Loucy (cell line): ENCODE measurements around the gene FRMD4A.

Experiments
- H2AFZ ChIP-seq: fragments of 200-600 bp; sonication (generic); 2 replicates; pipeline ENCODE4 v1.6.0; 2016; ENCODE audit warnings: antibody characterized with exemption, mild to moderate bottlenecking, low read length, moderate library complexity
- H3F3A ChIP-seq: fragments of 200-600 bp; 2 replicates; pipeline ENCODE4 v1.6.0; 2016; ENCODE audit warnings: antibody characterized with exemption, low read depth, mild to moderate bottlenecking
- H3K27me3 ChIP-seq: fragments of 200-600 bp; sonication (generic); 2 replicates; pipeline ENCODE4 v1.6.1; 2014; ENCODE audit warnings: low read length, mild to moderate bottlenecking; ENCODE audit not compliant: insufficient read depth, poor library complexity, severe bottlenecking
- H3K36me3 ChIP-seq: fragments of 200-600 bp; sonication (generic); 2 replicates; pipeline ENCODE4 v1.6.1; 2016; ENCODE audit warnings: low read length; ENCODE audit not compliant: insufficient read depth
- H3K4me1 ChIP-seq: fragments of 200-600 bp; sonication (generic); 2 replicates; pipeline ENCODE4 v1.5.1; 2014; ENCODE audit warnings: low read length, mild to moderate bottlenecking; ENCODE audit not compliant: insufficient read depth, poor library complexity, severe bottlenecking
- H3K4me2 ChIP-seq: fragments of 200-600 bp; sonication (generic); 2 replicates; pipeline ENCODE4 v1.6.0; 2014; ENCODE audit warnings: antibody characterized with exemption, low read length, low read depth, mild to moderate bottlenecking; ENCODE audit not compliant: poor library complexity, severe bottlenecking
- H3K4me3 ChIP-seq: fragments of 200-600 bp; sonication (generic); 2 replicates; pipeline ENCODE4 v1.5.1; 2014; ENCODE audit warnings: low read length, mild to moderate bottlenecking, mixed read lengths; ENCODE audit not compliant: poor library complexity, severe bottlenecking
- H3K79me2 ChIP-seq: fragments of 200-600 bp; sonication (generic); 2 replicates; pipeline ENCODE4 v1.6.1; 2014; ENCODE audit warnings: low read length; ENCODE audit not compliant: insufficient read depth
- H3K9ac ChIP-seq: fragments of 200-600 bp; sonication (generic); 2 replicates; pipeline ENCODE4 v1.6.0; 2014; ENCODE audit warnings: mild to moderate bottlenecking, low read depth, low read length, moderate library complexity; ENCODE audit not compliant: poor library complexity, severe bottlenecking
- H3K9me2 ChIP-seq: fragments of 200-600 bp; sonication (generic); replicated peaks from 2 replicates; pipeline ENCODE4 v1.6.1; 2016; ENCODE audit warnings: low read depth, low read length, mixed read lengths
- H3K9me3 ChIP-seq: fragments of 200-600 bp; sonication (generic); 2 replicates; pipeline ENCODE4 v1.6.1; 2014; ENCODE audit warnings: mild to moderate bottlenecking, antibody characterized with exemption, low read length, low read depth; ENCODE audit not compliant: insufficient read depth
- H4K20me1 ChIP-seq: fragments of 200-600 bp; sonication (generic); 2 replicates; pipeline ENCODE4 v1.6.0; 2014; ENCODE audit warnings: antibody characterized with exemption, low read length, mild to moderate bottlenecking; ENCODE audit not compliant: insufficient read depth, poor library complexity, severe bottlenecking
- CTCF ChIP-seq: fragments of 200-600 bp; sonication (generic); conservative IDR thresholded peaks from 2 replicates; pipeline ENCODE4 v1.5.1; 2014; ENCODE audit warnings: mild to moderate bottlenecking, antibody characterized with exemption, low read length
- EZH2phosphoT487 ChIP-seq: fragments of 200-600 bp; IDR thresholded peaks from 2 replicates; pipeline ENCODE4 v1.6.1; 2018; ENCODE audit warnings: antibody characterized with exemption, mild to moderate bottlenecking, moderate library complexity, borderline replicate concordance

The FRMD4A gene

GRCh38 chr10:13887761-13888160 is 443.0 kb downstream of the FRMD4A start:
- Histone ChIP-seq H3K36me3 (no peaks in the 10 kb centered on the region), H4K20me1 (no peaks in the 10 kb centered on the region), H3K79me2 (no peaks in the 10 kb centered on the region), H3K27me3 (no peaks in the 10 kb centered on the region), H2AFZ (no peak overlapping the region), H3K4me2 (no peak overlapping the region), H3K9me3 (no peaks in the 10 kb centered on the region), H3K4me1 (no peaks in the 10 kb centered on the region), H3K9me2 (no peaks in the 10 kb centered on the region), H3F3A (no peaks in the 10 kb centered on the region), H3K9ac (no peak overlapping the region), H3K4me3 (no peak overlapping the region)
- TF ChIP-seq EZH2phosphoT487 (no peak), CTCF (no peak)

- no peaks in the 10 kb centered on the region for H3K4me1 ChIP-seq
- H3K9ac ChIP-seq: no peak overlapping the region
- H2AFZ ChIP-seq: no peak overlapping the region
- H4K20me1 ChIP-seq: no peaks in the 10 kb centered on the region
- no peaks in the 10 kb centered on the region for H3K9me2 ChIP-seq
- H3K36me3 ChIP-seq: no peaks in the 10 kb centered on the region
- H3K79me2 ChIP-seq: no peaks in the 10 kb centered on the region
- H3K4me3 ChIP-seq: no peak overlapping the region
- no peaks in the 10 kb centered on the region for H3K9me3 ChIP-seq
- no peak for TF ChIP-seq EZH2phosphoT487
- TF ChIP-seq CTCF: no peak
- H3K27me3 ChIP-seq: no peaks in the 10 kb centered on the region
- H3F3A ChIP-seq: no peaks in the 10 kb centered on the region
- H3K4me2 ChIP-seq: no peak overlapping the region
Measured at GRCh38 chr10:13885238-13885990, 445.3 kb downstream of the FRMD4A start.

- no peak overlapping the region for H3K4me3 ChIP-seq
- H3K79me2 ChIP-seq: no peaks in the 10 kb centered on the region
- no peak overlapping the region for H3K9ac ChIP-seq
- H2AFZ ChIP-seq: no peak overlapping the region
- H3K9me2 ChIP-seq: no peaks in the 10 kb centered on the region
- H3K27me3 ChIP-seq: no peaks in the 10 kb centered on the region
- H3F3A ChIP-seq: no peaks in the 10 kb centered on the region
- H3K9me3 ChIP-seq: no peaks in the 10 kb centered on the region
- no peaks in the 10 kb centered on the region for H4K20me1 ChIP-seq
- H3K4me2 ChIP-seq: no peak overlapping the region
- TF ChIP-seq CTCF (no peak), EZH2phosphoT487 (no peak)
- no peaks in the 10 kb centered on the region for H3K4me1 ChIP-seq
- H3K36me3 ChIP-seq: no peaks in the 10 kb centered on the region
Measured at GRCh38 chr10:13883636-13884444, 446.9 kb downstream of the FRMD4A start.
